K562 (cell line): ENCODE data around the gene TKT. TPM values are rescaled to one million over a fixed set of nuclear protein-coding genes. Genes with fewer than 3 reads are reported as not detected.

Experiments
- BCOR ChIP-seq: fragments of 450-650 bp; IDR thresholded peaks from 2 replicates; pipeline ENCODE4 v1.6.1; 2016
- BDP1 ChIP-seq: IDR thresholded peaks from 3 replicates; pipeline ENCODE4 v1.6.1; 2011; ENCODE audit not compliant: insufficient read length, insufficient read depth
- CEBPG ChIP-seq, 3 experiments: fragments of 200-800 bp in 1 of 3; sonication (Bioruptor generic) in 1 of 3; sonication (generic) in 1 of 3; formaldehyde crosslinking in 1 of 3; IDR thresholded peaks in 2 of 3; conservative IDR thresholded peaks in 1 of 3; 2 replicates each; pipeline versions ENCODE4 v1.6.1 to v1.8.0; 2016 to 2022; ENCODE audit warnings: missing compliant biosample characterization in 2 of 3, missing genetic modification characterization in 2 of 3, mild to moderate bottlenecking in 1 of 3, missing genetic modification reagents in 1 of 3
- CHD1 ChIP-seq: fragments of 200-600 bp; sonication (generic); IDR thresholded peaks from one replicate; pipeline ENCODE4 v1.6.1; 2012; ENCODE audit warnings: mild to moderate bottlenecking, moderate library complexity, low read length, inconsistent platforms
- FOXA3 ChIP-seq, 2 experiments: fragments of 450-650 bp in 1 of 2; sonication (generic) in 1 of 2; formaldehyde crosslinking; IDR thresholded peaks in 1 of 2; conservative IDR thresholded peaks in 1 of 2; 2 replicates each; pipeline versions ENCODE4 v1.4.0 to v1.8.0; 2020 to 2022; ENCODE audit warnings: mild to moderate bottlenecking in 2 of 2, missing genetic modification reagents in 1 of 2
- GTF2A2 ChIP-seq: IDR thresholded peaks from 2 replicates; pipeline ENCODE4 v1.6.1; 2016; ENCODE audit warnings: mild to moderate bottlenecking, missing genetic modification characterization, missing compliant biosample characterization
- HCFC1 ChIP-seq: IDR thresholded peaks from 2 replicates; pipeline ENCODE4 v1.6.1; 2012; ENCODE audit warnings: low read depth, low read length, improper control_type of control experiment
- KLF16 ChIP-seq: IDR thresholded peaks from 2 replicates; pipeline ENCODE4 v1.6.1; 2016; ENCODE audit warnings: antibody characterized with exemption
- LEF1 ChIP-seq: fragments of 450-650 bp; IDR thresholded peaks from 2 replicates; pipeline ENCODE4 v1.6.1; 2016; ENCODE audit warnings: mild to moderate bottlenecking
- NELFE ChIP-seq: IDR thresholded peaks from 2 replicates; pipeline ENCODE4 v1.6.1; 2011; ENCODE audit warnings: mild to moderate bottlenecking; ENCODE audit not compliant: insufficient read depth, insufficient read length
- PRMT5 ChIP-seq: sonication (generic); formaldehyde crosslinking; IDR thresholded peaks from 2 replicates; pipeline ENCODE4 v1.5.0; 2020; ENCODE audit warnings: missing genetic modification reagents
- PTBP1 ChIP-seq: fragments of 200-400 bp; formaldehyde crosslinking; IDR thresholded peaks from 2 replicates; pipeline ENCODE4 v1.6.1; 2017; ENCODE audit warnings: low read depth, low read length
- RAD51 ChIP-seq: fragments of 450-650 bp; IDR thresholded peaks from 2 replicates; pipeline ENCODE4 v1.7.1; 2016; ENCODE audit warnings: low read depth, mild to moderate bottlenecking, borderline replicate concordance
- SMARCC2 ChIP-seq: fragments of 450-650 bp; IDR thresholded peaks from 2 replicates; pipeline ENCODE4 v1.6.1; 2017; ENCODE audit warnings: antibody characterized with exemption, moderate library complexity, mild to moderate bottlenecking, low read depth
- TAF15 ChIP-seq: fragments of 200-400 bp; formaldehyde crosslinking; IDR thresholded peaks from 2 replicates; pipeline ENCODE4 v1.6.1; 2017; ENCODE audit warnings: mild to moderate bottlenecking, low read depth, low read length, moderate library complexity
- ZFX ChIP-seq: sonication (generic); formaldehyde crosslinking; IDR thresholded peaks from 2 replicates; pipeline ENCODE4 v1.8.0; 2022; ENCODE audit warnings: mild to moderate bottlenecking, missing genetic modification reagents, moderate library complexity
- ZNF134 ChIP-seq: fragments of 250-450 bp; sonication (Bioruptor Pico); conservative IDR thresholded peaks from 2 replicates; pipeline ENCODE4 v1.4.0; 2020
- ZNF263 ChIP-seq: sonication (generic); formaldehyde crosslinking; IDR thresholded peaks from 2 replicates; pipeline ENCODE4 v1.8.0; 2022; ENCODE audit warnings: mild to moderate bottlenecking, missing genetic modification reagents, borderline replicate concordance
- ZNF311 ChIP-seq: fragments of 250-450 bp; sonication (Bioruptor Pico); IDR thresholded peaks from 2 replicates; pipeline ENCODE4 v1.4.0; 2020; ENCODE audit warnings: mild to moderate bottlenecking, moderate library complexity
- ZNF354B ChIP-seq: fragments of 250-450 bp; sonication (Bioruptor Pico); IDR thresholded peaks from 2 replicates; pipeline ENCODE4 v1.4.0; 2020
- ZNF695 ChIP-seq: fragments of 450-650 bp; formaldehyde crosslinking; IDR thresholded peaks from 2 replicates; pipeline ENCODE4 v1.4.0; 2020; ENCODE audit warnings: mild to moderate bottlenecking, moderate library complexity
- ZNF717 ChIP-seq: fragments of 250-450 bp; sonication (Bioruptor Pico); IDR thresholded peaks from 2 replicates; pipeline ENCODE4 v1.5.0; 2021
- polyA plus RNA-seq, 8 experiments: library from polyadenylated mRNA; depleted of rRNA in 4 of 8; stranded (reverse) in 5 of 8; unstranded in 3 of 8; fragments of >200 nt; fragmentation: Nextera tagmentation in 2 of 8; fragmentation: Illumina TruSeq in 1 of 8; extraction: Ambion mirVana in 2 of 8; extraction: Trizol in 1 of 8; gene quantifications; 2 replicates each; pipeline versions ENCODE4 v1.2.1 to v1.2.3, GENCODE V29; 2011 to 2014; ENCODE audit warnings: inconsistent platforms in 1 of 8, missing spikeins in 1 of 8
- total RNA-seq, 7 experiments: library from RNA; depleted of rRNA in 6 of 7; stranded (reverse); fragments of >200 nt in 6 of 7; fragmentation: Illumina TruSeq in 2 of 7; extraction: Trizol in 2 of 7; gene quantifications; 2 replicates each; pipeline versions ENCODE4 v1.2.1 to v1.2.3, GENCODE V29; 2011 to 2021; ENCODE audit warnings: low replicate concordance in 1 of 7
- TF ChIP-seq, protein P1 (sequence below): fragments of 450-650 bp; formaldehyde crosslinking; IDR thresholded peaks from 2 replicates; pipeline ENCODE4 v1.4.0; 2022; ENCODE audit warnings: missing genetic modification characterization
- TF ChIP-seq, protein P2 (sequence below): fragments of 450-650 bp; IDR thresholded peaks from one replicate; pipeline ENCODE4 v1.6.1; 2018; ENCODE audit warnings: mild to moderate bottlenecking, moderate library complexity; ENCODE audit not compliant: partially characterized antibody
- TF ChIP-seq, protein P3 (sequence below), 2 experiments: fragments of 450-650 bp in 1 of 2; sonication (generic) in 1 of 2; formaldehyde crosslinking in 1 of 2; IDR thresholded peaks in 1 of 2; conservative IDR thresholded peaks in 1 of 2; 2 replicates each; pipeline versions ENCODE4 v1.6.1 to v1.8.1; 2016 to 2023; ENCODE audit warnings: mild to moderate bottlenecking in 2 of 2, moderate library complexity in 2 of 2, inconsistent platforms in 1 of 2, missing genetic modification reagents in 1 of 2

The TKT gene
- total and polyA plus RNA-seq, 9 of the 15 experiments (the other 6 are each of a cell fraction or from before 2014, with no cell fraction given) = 58.1 to 401 (median 187) TPM

DNA sequence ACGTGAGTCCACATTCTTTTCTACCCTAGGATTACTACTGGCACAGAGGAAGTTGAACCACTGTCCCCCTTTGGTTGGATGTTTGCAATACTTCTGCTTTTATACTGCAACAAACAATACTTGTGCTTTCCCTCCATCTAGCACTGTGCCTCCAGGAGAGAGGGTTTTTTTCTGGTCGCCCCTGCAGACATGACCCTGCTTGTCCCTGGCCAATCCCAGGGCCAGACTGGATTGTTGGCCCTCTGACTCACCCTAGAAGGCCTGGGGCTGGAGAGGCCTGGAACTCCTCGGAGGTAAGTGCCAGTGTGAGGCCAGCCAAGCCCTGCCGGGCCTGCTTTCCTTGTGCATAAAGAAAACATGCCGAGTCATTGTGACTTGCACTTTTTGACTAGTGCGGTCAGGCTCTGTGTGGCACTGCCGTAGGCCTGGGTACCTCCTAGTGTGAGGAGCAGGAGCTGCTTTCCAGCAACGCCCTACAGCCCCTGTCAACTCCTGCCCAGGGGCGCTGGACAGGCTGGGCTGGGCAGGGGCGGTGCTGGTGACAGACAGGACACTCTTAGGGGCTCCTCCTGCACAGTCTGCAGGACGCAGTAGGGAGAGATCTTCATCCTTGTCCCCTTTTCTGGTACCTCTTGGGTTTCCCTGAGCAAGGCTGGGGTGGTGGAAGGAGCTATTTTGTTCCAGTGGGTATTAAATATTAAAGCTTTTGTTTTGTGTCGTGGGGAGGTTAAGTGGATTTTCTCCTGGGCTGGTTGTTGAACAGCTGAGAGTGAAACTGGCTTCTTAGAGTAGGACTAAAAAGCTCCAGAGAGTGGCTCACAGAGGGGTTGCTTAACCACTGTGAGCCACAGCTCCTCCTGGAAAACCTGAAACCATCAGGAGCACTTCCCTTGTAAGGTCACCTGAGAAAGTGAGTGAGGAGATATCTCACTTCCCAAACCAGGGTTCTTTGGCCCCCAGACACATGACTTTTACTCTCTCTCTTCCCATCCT, 14.4 kb upstream of the TKT start (continued):
- TF ChIP-seq ZFX (CRISPR knock-in tag) (peak; percentile 86), TAF15 (no peak), GTF2A2 (tag) (no peak), FOXA3 (CRISPR knock-in tag; conservative IDR thresholded peaks at IDR 0.05 in 1 of 2, IDR thresholded peaks at IDR 0.05 in 1 of 2) (no peak), PRMT5 (CRISPR knock-in tag) (no peak), SMARCC2 (peak; percentile 74), ZNF695 (CRISPR knock-in tag) (no peak), LEF1 (peak; percentile 63; the same call in 1 of the 2 replicates), ZNF354B (peak; percentile 57; the same call in 1 of the 2 replicates), BCOR (no peak), ZNF134 (CRISPR knock-in tag) (peak; percentile 60; the same call in 1 of the 2 replicates), HCFC1 (no peak), NELFE (no peak), PTBP1 (no peak), ZNF311 (CRISPR knock-in tag) (peak; percentile 66; the same call in 1 of the 2 replicates), ZNF717 (CRISPR knock-in tag) (no peak), CEBPG (CRISPR knock-in tag; IDR thresholded peaks at IDR 0.05) (no peak), CEBPG (tag; conservative IDR thresholded peaks at IDR 0.05 in 1 of 2, IDR thresholded peaks at IDR 0.05 in 1 of 2) (no peak), BDP1 (no peak), RAD51 (no peak), ZNF263 (CRISPR knock-in tag) (no peak), KLF16 (no peak), CHD1 (no peak)
- TF ChIP-seq, protein P1, sequence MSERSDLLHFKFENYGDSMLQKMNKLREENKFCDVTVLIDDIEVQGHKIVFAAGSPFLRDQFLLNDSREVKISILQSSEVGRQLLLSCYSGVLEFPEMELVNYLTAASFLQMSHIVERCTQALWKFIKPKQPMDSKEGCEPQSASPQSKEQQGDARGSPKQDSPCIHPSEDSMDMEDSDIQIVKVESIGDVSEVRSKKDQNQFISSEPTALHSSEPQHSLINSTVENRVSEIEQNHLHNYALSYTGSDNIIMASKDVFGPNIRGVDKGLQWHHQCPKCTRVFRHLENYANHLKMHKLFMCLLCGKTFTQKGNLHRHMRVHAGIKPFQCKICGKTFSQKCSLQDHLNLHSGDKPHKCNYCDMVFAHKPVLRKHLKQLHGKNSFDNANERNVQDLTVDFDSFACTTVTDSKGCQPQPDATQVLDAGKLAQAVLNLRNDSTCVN (CRISPR knock-in tag) = no peak
- TF ChIP-seq, protein P2, sequence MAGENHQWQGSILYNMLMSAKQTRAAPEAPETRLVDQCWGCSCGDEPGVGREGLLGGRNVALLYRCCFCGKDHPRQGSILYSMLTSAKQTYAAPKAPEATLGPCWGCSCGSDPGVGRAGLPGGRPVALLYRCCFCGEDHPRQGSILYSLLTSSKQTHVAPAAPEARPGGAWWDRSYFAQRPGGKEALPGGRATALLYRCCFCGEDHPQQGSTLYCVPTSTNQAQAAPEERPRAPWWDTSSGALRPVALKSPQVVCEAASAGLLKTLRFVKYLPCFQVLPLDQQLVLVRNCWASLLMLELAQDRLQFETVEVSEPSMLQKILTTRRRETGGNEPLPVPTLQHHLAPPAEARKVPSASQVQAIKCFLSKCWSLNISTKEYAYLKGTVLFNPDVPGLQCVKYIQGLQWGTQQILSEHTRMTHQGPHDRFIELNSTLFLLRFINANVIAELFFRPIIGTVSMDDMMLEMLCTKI = no peak
- TF ChIP-seq, protein P3, sequence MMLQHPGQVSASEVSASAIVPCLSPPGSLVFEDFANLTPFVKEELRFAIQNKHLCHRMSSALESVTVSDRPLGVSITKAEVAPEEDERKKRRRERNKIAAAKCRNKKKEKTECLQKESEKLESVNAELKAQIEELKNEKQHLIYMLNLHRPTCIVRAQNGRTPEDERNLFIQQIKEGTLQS (IDR thresholded peaks at IDR 0.05) = peak; percentile 70
- TF ChIP-seq, protein P3 (CRISPR knock-in tag; conservative IDR thresholded peaks at IDR 0.05) = no peak
